Measurements from ENCODE around the gene ARMC9. TPM values are rescaled to one million over a fixed set of nuclear protein-coding genes. Genes with fewer than 3 reads are reported as not detected.
A peak's percentile ranks its signal among the peaks of the same experiment; 100 is the strongest.

ARMC9 gene
- total and polyA plus RNA-seq, 3 donors from 2014 or later: 35.0 to 49.7 (median 47.5) TPM

GRCh38 chr2:231296401-231296974 is 98.1 kb downstream of the ARMC9 start:
- no peak overlapping the region for H3K27ac ChIP-seq
- no peak overlapping the region for H3K4me3 ChIP-seq
- no peaks in the 10 kb centered on the region for H3K9me3 ChIP-seq
- H3K4me1 ChIP-seq: no peaks in the 10 kb centered on the region
- H3K36me3 ChIP-seq (ENCODE audit: low read depth, missing control alignments): no peaks in the 10 kb centered on the region
- no peak for DNase-seq
- TF ChIP-seq POLR2A (IDR thresholded peaks at IDR 0.05) (no peak), CTCF (IDR thresholded peaks at IDR 0.05) (no peak)
- WGBS, 2 donors: 94 to 95% methylated on average over 13 of the region's 13 CpGs
- intact Hi-C loops (cut with DNase I; ENCODE audit: low total_unique reads): loop anchor here (10.0 kb wide), 1 partner anchor 118 kb away; no protein-coding TSS in a partner anchor
- no peaks in the 10 kb centered on the region for H3K27me3 ChIP-seq

- Histone ChIP-seq H3K36me3 (ENCODE audit: low read depth, missing control alignments) (no peaks in the 10 kb centered on the region), H3K4me3 (no peak overlapping the region), H3K9me3 (no peaks in the 10 kb centered on the region), H3K27ac (no peak overlapping the region), H3K4me1 (no peaks in the 10 kb centered on the region), H3K27me3 (no peaks in the 10 kb centered on the region)
- DNase-seq: peak; percentile 73
- intact Hi-C loops (cut with DNase I; ENCODE audit: low total_unique reads): loop anchor here (10.0 kb wide), 1 partner anchor 117 kb away; no protein-coding TSS in a partner anchor
- 66 to 73% methylated on average over 12 of the region's 12 CpGs for WGBS, 2 donors
- TF ChIP-seq CTCF (IDR thresholded peaks at IDR 0.05) (peak; percentile 45 to 56 (median 48)), POLR2A (IDR thresholded peaks at IDR 0.05) (no peak)
These were observed 98.9 kb downstream of the ARMC9 start for GRCh38 chr2:231297108-231297908.

- WGBS, 2 donors: 84 to 87% methylated on average over 8 of the region's 8 CpGs
- Histone ChIP-seq H3K36me3 (ENCODE audit: low read depth, missing control alignments) (no peaks in the 10 kb centered on the region), H3K27me3 (no peaks in the 10 kb centered on the region), H3K27ac (no peak overlapping the region), H3K9me3 (no peaks in the 10 kb centered on the region), H3K4me1 (no peaks in the 10 kb centered on the region), H3K4me3 (no peak overlapping the region)
- intact Hi-C loops (cut with DNase I; ENCODE audit: low total_unique reads): loop anchor here (10.0 kb wide), 1 partner anchor 117 kb away; no protein-coding TSS in a partner anchor
- TF ChIP-seq CTCF (IDR thresholded peaks at IDR 0.05) (no peak), POLR2A (IDR thresholded peaks at IDR 0.05) (no peak)
- no peak for DNase-seq
These were observed 99.7 kb downstream of the ARMC9 start for GRCh38 chr2:231298091-231298490.

- no peaks in the 10 kb centered on the region for H3K9me3 ChIP-seq
- no peaks in the 10 kb centered on the region for H3K27me3 ChIP-seq
- 84 to 85% methylated on average over 7 of the region's 7 CpGs for WGBS, 2 donors
- TF ChIP-seq CTCF (IDR thresholded peaks at IDR 0.05) (no peak), POLR2A (IDR thresholded peaks at IDR 0.05) (no peak)
- no peak for DNase-seq
- no peaks in the 10 kb centered on the region for H3K4me1 ChIP-seq
- H3K36me3 ChIP-seq (ENCODE audit: low read depth, missing control alignments): no peaks in the 10 kb centered on the region
- no peak overlapping the region for H3K27ac ChIP-seq
- intact Hi-C loops (cut with DNase I; ENCODE audit: low total_unique reads): loop anchor here (10.0 kb wide), 1 partner anchor 116 kb away; no protein-coding TSS in a partner anchor
- H3K4me3 ChIP-seq: no peak overlapping the region
These were observed 100.8 kb downstream of the ARMC9 start for GRCh38 chr2:231299267-231299666.

Measured in testis (tissue), 3 donors.